H1 (cell line): ENCODE data around the gene AKAP7. TPM values are rescaled to one million over a fixed set of nuclear protein-coding genes. Genes with fewer than 3 reads are reported as not detected.

ENCODE experiments used
- CTCF ChIA-PET: fragments of 300-600 bp; sonication (Branson Sonifier 250); formaldehyde crosslinking; loops from one replicate; lab custom pipeline; 2021; ENCODE audit not compliant: partially characterized antibody; lab: Charles Lee
- POLR2A ChIA-PET: fragments of 300-600 bp; sonication (Branson Sonifier 250); formaldehyde crosslinking; loops from one replicate; lab custom pipeline; 2021; ENCODE audit warnings: inconsistent platforms; ENCODE audit not compliant: partially characterized antibody; lab: Charles Lee
- DNase-seq, 2 experiments: peaks; one replicate each; pipeline versions ENCODE4 v3.0.0 to v3.0.0-alpha.2; 2010 to 2022; ENCODE audit warnings: low spot score in 2 of 2, low read depth in 1 of 2, mixed read lengths in 1 of 2
- FAIRE-seq: peaks from 2 replicates; lab custom pipeline; 2011; peaks lifted over from hg19 to GRCh38; lab: Jason Lieb, UNC
- H2AFZ ChIP-seq: 2 replicates; pipeline ENCODE4 v1.8.1; 2012; ENCODE audit warnings: low read length, inconsistent platforms
- H2AK5ac ChIP-seq: 2 replicates; pipeline ENCODE4 v1.6.1; 2013; ENCODE audit warnings: low read depth, low read length
- H2BK120ac ChIP-seq: replicated peaks from 2 replicates; pipeline ENCODE3; 2013; ENCODE audit warnings: low read depth, low read length, inconsistent platforms
- H2BK12ac ChIP-seq: 2 replicates; pipeline ENCODE4 v1.6.1; 2013; ENCODE audit warnings: low read depth, low read length
- H2BK15ac ChIP-seq: 2 replicates; pipeline ENCODE4 v1.6.1; 2013; ENCODE audit warnings: low read length
- H2BK20ac ChIP-seq: 2 replicates; pipeline ENCODE4 v1.6.1; 2013; ENCODE audit warnings: low read length
- H2BK5ac ChIP-seq: 2 replicates; pipeline ENCODE4 v1.6.1; 2013; ENCODE audit warnings: low read depth, low read length
- H3K14ac ChIP-seq: 2 replicates; pipeline ENCODE4 v1.6.1; 2013; ENCODE audit warnings: inconsistent platforms; ENCODE audit not compliant: insufficient read length
- H3K18ac ChIP-seq: 2 replicates; pipeline ENCODE4 v1.6.1; 2013; ENCODE audit warnings: low read length; ENCODE audit errors: extremely low read depth
- H3K23ac ChIP-seq: 2 replicates; pipeline ENCODE4 v1.6.1; 2013; ENCODE audit warnings: inconsistent platforms; ENCODE audit not compliant: insufficient read length
- H3K23me2 ChIP-seq: 2 replicates; pipeline ENCODE4 v1.6.1; 2013; ENCODE audit warnings: low read depth, low read length
- H3K27ac ChIP-seq: 2 replicates; pipeline ENCODE4 v1.6.1; 2011; ENCODE audit warnings: low read depth, low read length, inconsistent platforms
- H3K27me3 ChIP-seq, 4 experiments: replicated peaks in 1 of 4; 1 replicate in 1 of 4; 2 replicates in 3 of 4; pipeline versions ENCODE4 v1.6.1 to v1.8.1; 2011 to 2013; ENCODE audit warnings: low read length in 3 of 4, mild to moderate bottlenecking in 3 of 4, inconsistent platforms in 2 of 4, mixed read lengths in 2 of 4, moderate library complexity in 1 of 4; ENCODE audit not compliant: control insufficient read depth in 3 of 4, insufficient read depth in 3 of 4; ENCODE audit errors: extremely low read depth in 1 of 4
- H3K36me3 ChIP-seq, 4 experiments: 2 replicates each; pipeline versions ENCODE4 v1.6.1 to v1.8.1; 2011 to 2013; ENCODE audit warnings: mild to moderate bottlenecking in 4 of 4, low read length in 3 of 4, moderate library complexity in 2 of 4, control low read depth in 1 of 4, inconsistent platforms in 1 of 4; ENCODE audit not compliant: insufficient read depth in 4 of 4, control insufficient read depth in 2 of 4
- H3K4ac ChIP-seq: replicated peaks from 2 replicates; pipeline ENCODE3; 2013; ENCODE audit warnings: low read length, low read depth, mixed read lengths, inconsistent platforms; ENCODE audit not compliant: insufficient read length
- H3K4me1 ChIP-seq, 4 experiments: replicated peaks in 1 of 4; 1 replicate in 1 of 4; 2 replicates in 3 of 4; pipeline versions ENCODE4 v1.6.1 to v1.8.1; 2011 to 2013; ENCODE audit warnings: low read length in 3 of 4, inconsistent platforms in 2 of 4, mixed read lengths in 1 of 4; ENCODE audit not compliant: insufficient read depth in 4 of 4, control insufficient read depth in 3 of 4
- H3K4me2 ChIP-seq, 2 experiments: 2 replicates each; pipeline versions ENCODE4 v1.6.1 to v1.8.1; 2011 to 2013; ENCODE audit warnings: low read depth in 2 of 2, low read length in 2 of 2, control low read depth in 1 of 2, inconsistent platforms in 1 of 2, mild to moderate bottlenecking in 1 of 2; ENCODE audit not compliant: insufficient read depth in 1 of 2
- H3K4me3 ChIP-seq, 4 experiments: fragments of 200-600, 300-600 bp in 1 of 4; sonication (generic), shearing (Covaris generic), sonication (Bioruptor Twin) in 1 of 4; 2 replicates each; pipeline versions ENCODE4 v1.5.1 to v1.8.1; 2011 to 2016; ENCODE audit warnings: low read length in 4 of 4, low read depth in 3 of 4, control low read depth in 2 of 4, inconsistent platforms in 2 of 4, mild to moderate bottlenecking in 2 of 4, mixed read lengths in 1 of 4, moderate library complexity in 1 of 4; ENCODE audit not compliant: insufficient read depth in 2 of 4; ENCODE audit errors: extremely low read depth in 1 of 4
- H3K56ac ChIP-seq: replicated peaks from 2 replicates; pipeline ENCODE3; 2013; ENCODE audit warnings: low read depth, mild to moderate bottlenecking, mixed read lengths, low read length, inconsistent platforms; ENCODE audit not compliant: insufficient read length
- H3K79me1 ChIP-seq: 2 replicates; pipeline ENCODE4 v1.6.1; 2013; ENCODE audit warnings: low read depth, low read length, control low read depth
- H3K79me2 ChIP-seq, 2 experiments: 2 replicates each; pipeline versions ENCODE4 v1.6.1 to v1.8.1; 2012 to 2013; ENCODE audit warnings: low read length in 2 of 2, mild to moderate bottlenecking in 2 of 2, inconsistent platforms in 1 of 2; ENCODE audit not compliant: insufficient read depth in 2 of 2, control insufficient read depth in 1 of 2
- H3K9ac ChIP-seq, 4 experiments: replicated peaks in 1 of 4; 1 replicate in 1 of 4; 2 replicates in 3 of 4; pipeline versions ENCODE4 v1.6.1 to v1.8.1; 2011 to 2013; ENCODE audit warnings: low read depth in 3 of 4, low read length in 3 of 4, control low read depth in 2 of 4, mild to moderate bottlenecking in 2 of 4, moderate library complexity in 2 of 4, inconsistent platforms in 1 of 4; ENCODE audit errors: extremely low read depth in 1 of 4
- H3K9me3 ChIP-seq, 2 experiments: 2 replicates each; pipeline versions ENCODE4 v1.6.1 to v1.8.1; 2012 to 2013; ENCODE audit warnings: mild to moderate bottlenecking in 2 of 2, moderate library complexity in 2 of 2, control low read depth in 1 of 2, inconsistent platforms in 1 of 2, low read depth in 1 of 2, low read length in 1 of 2, mixed read lengths in 1 of 2; ENCODE audit not compliant: insufficient read depth in 2 of 2
- H4K20me1 ChIP-seq, 2 experiments: replicated peaks in 1 of 2; 2 replicates each; pipeline versions ENCODE3 to v1.8.1; 2011 to 2013; ENCODE audit warnings: inconsistent platforms in 2 of 2, low read length in 2 of 2, mild to moderate bottlenecking in 1 of 2; ENCODE audit not compliant: insufficient read depth in 2 of 2, control insufficient read depth in 1 of 2
- H4K5ac ChIP-seq: 2 replicates; pipeline ENCODE4 v1.6.1; 2013; ENCODE audit warnings: low read length, low read depth, mixed read lengths, inconsistent platforms; ENCODE audit not compliant: insufficient read length
- H4K8ac ChIP-seq: 2 replicates; pipeline ENCODE4 v1.8.0; 2013; ENCODE audit warnings: mild to moderate bottlenecking, moderate library complexity, low read length, inconsistent platforms; ENCODE audit not compliant: insufficient read depth; ENCODE audit errors: extremely low read depth
- H4K91ac ChIP-seq: replicated peaks from 2 replicates; pipeline ENCODE3; 2013; ENCODE audit warnings: low read length, mixed read lengths, inconsistent platforms; ENCODE audit not compliant: insufficient read length
- ATF2 ChIP-seq: IDR thresholded peaks from 2 replicates; pipeline ENCODE4 v1.6.1; 2012; ENCODE audit warnings: low read length, inconsistent platforms
- BRCA1 ChIP-seq: IDR thresholded peaks from 2 replicates; pipeline ENCODE4 v1.6.1; 2012; ENCODE audit warnings: low read depth, low read length, improper control_type of control experiment
- CEBPB ChIP-seq: IDR thresholded peaks from 2 replicates; pipeline ENCODE4 v1.6.1; 2012; ENCODE audit warnings: low read depth, low read length
- CHD1 ChIP-seq: IDR thresholded peaks from 2 replicates; pipeline ENCODE4 v1.6.1; 2012; ENCODE audit warnings: low read depth, low read length, improper control_type of control experiment
- CHD2 ChIP-seq: IDR thresholded peaks from 2 replicates; pipeline ENCODE4 v1.6.1; 2012; ENCODE audit warnings: low read length, improper control_type of control experiment
- CREB1 ChIP-seq: IDR thresholded peaks from 2 replicates; pipeline ENCODE4 v1.6.1; 2012; ENCODE audit warnings: inconsistent platforms
- EZH2 ChIP-seq: fragments of 200-600 bp; sonication (generic); IDR thresholded peaks from 2 replicates; pipeline ENCODE4 v1.7.1; 2012; ENCODE audit warnings: low read depth, mild to moderate bottlenecking, moderate library complexity, low read length, inconsistent platforms; ENCODE audit not compliant: severe bottlenecking
- GTF2F1 ChIP-seq: IDR thresholded peaks from 2 replicates; pipeline ENCODE4 v1.6.1; 2012; ENCODE audit warnings: low read depth, low read length, improper control_type of control experiment, borderline replicate concordance
- MAX ChIP-seq: IDR thresholded peaks from 2 replicates; pipeline ENCODE4 v1.6.1; 2012; ENCODE audit warnings: inconsistent platforms
- NANOG ChIP-seq: IDR thresholded peaks from 2 replicates; pipeline ENCODE4 v1.6.1; 2011; ENCODE audit warnings: low read length, low read depth, mild to moderate bottlenecking, inconsistent platforms; ENCODE audit not compliant: insufficient read depth, poor library complexity, severe bottlenecking
- NRF1 ChIP-seq: IDR thresholded peaks from 2 replicates; pipeline ENCODE4 v1.6.1; 2011; ENCODE audit warnings: mild to moderate bottlenecking, low read depth, low read length, improper control_type of control experiment
- PHF8 ChIP-seq: fragments of 200-600 bp; sonication (generic); conservative IDR thresholded peaks from 2 replicates; pipeline ENCODE4 v1.7.1; 2012; ENCODE audit warnings: low read depth, mild to moderate bottlenecking, inconsistent platforms, low read length, moderate library complexity
- YY1 ChIP-seq: IDR thresholded peaks from 2 replicates; pipeline ENCODE4 v1.6.1; 2011; ENCODE audit warnings: low read depth, mild to moderate bottlenecking, low read length
- WGBS, 2 experiments: shearing (Covaris generic) in 1 of 2; methylation state at CpG; one replicate each; pipeline versions ENCODE4 v1.1.6 to v1.1.7; 2013 to 2015; ENCODE audit warnings: low lambda C conversion rate in 2 of 2, mixed read lengths in 2 of 2, inconsistent platforms in 1 of 2, low coverage in 1 of 2, missing lambda C conversion rate in 1 of 2; ENCODE audit not compliant: insufficient replicate concordance in 2 of 2, insufficient coverage in 1 of 2, insufficient read length in 1 of 2; ENCODE audit errors: extremely low coverage in 1 of 2, missing lambda C conversion rate in 1 of 2; 5-methylcytosine and 5-hydroxymethylcytosine counted together
- polyA plus RNA-seq, 7 experiments: library from polyadenylated mRNA; depleted of rRNA in 3 of 7; stranded (reverse) in 5 of 7; unstranded in 2 of 7; fragments of >200 nt in 5 of 7; fragments of 200-250 nt in 2 of 7; gene quantifications; 1 replicate in 5 of 7; 2 replicates in 1 of 7; 4 replicates in 1 of 7; pipeline versions ENCODE4 v1.2.1 to v1.2.3, GENCODE V29; 2011 to 2013; ENCODE audit warnings: missing spikeins in 2 of 7, mixed read lengths in 2 of 7
- total RNA-seq: library from RNA; stranded (reverse); fragmentation: NEBNext Ultra II Directional; extraction: Animal tissue kit (Norgen Biotek cat#: 25700); gene quantifications from 2 replicates; pipeline ENCODE4 v1.2.1, GENCODE V29; 2021

Gene AKAP7
- total and polyA plus RNA-seq, 2 of the 8 experiments (the other 6 are each of a cell fraction or from before 2014, with no cell fraction given), result 4.7 to 16.9 TPM

- FAIRE-seq, result no peak
- POLR2A ChIA-PET, result no interaction called here
- CTCF ChIA-PET, result interaction anchor here (1.1 to 2.0 kb wide), 5 partner anchors 16 to 489 kb away, joined by 3 to 7 read pairs (median 3); partner anchors contain the start of gene MED23
- TF ChIP-seq PHF8, result no peak
- no peak for TF ChIP-seq EZH2
- no peak for TF ChIP-seq NRF1
- no peak for TF ChIP-seq GTF2F1
- TF ChIP-seq MAX, result no peak
- TF ChIP-seq CEBPB, result no peak
- no peak for TF ChIP-seq YY1
- TF ChIP-seq CREB1, result no peak
- TF ChIP-seq ATF2, result no peak
- no peak for TF ChIP-seq NANOG
- no peak for TF ChIP-seq CHD2
- no peak for TF ChIP-seq CHD1
- TF ChIP-seq BRCA1, result no peak
Observed at GRCh38 chr6:131139599-131139998, 4.3 kb downstream of the AKAP7 start.

More at GRCh38 chr6:131139599-131139998, 4.3 kb downstream of the AKAP7 start:
- H4K20me1 ChIP-seq, result no peaks in the 10 kb centered on the region
- no peak overlapping the region for H3K27ac ChIP-seq
- no peak overlapping the region for H3K56ac ChIP-seq
- no peak overlapping the region for H3K9ac ChIP-seq
- H3K79me2 ChIP-seq, result no peaks in the 10 kb centered on the region
- 90% methylated on average over 4 of the region's 4 CpGs; no CpG with 5 or more reads in 1 of the 2 experiments for WGBS, 2 experiments
- no peak overlapping the region for H2AFZ ChIP-seq
- no peak overlapping the region for H2BK5ac ChIP-seq
- no peak overlapping the region for H3K4me3 ChIP-seq
- H4K8ac ChIP-seq, result no peak overlapping the region
- no peak overlapping the region for H4K91ac ChIP-seq
- no peak overlapping the region for H2BK120ac ChIP-seq
- peaks cover 6% of the 10 kb centered on the region; the same call in 1 of the 2 replicates for H3K23me2 ChIP-seq
- H3K27me3 ChIP-seq, result peaks cover 0 to 1% (median 0%) of the 10 kb centered on the region in 4 experiments; a peak in 1 of 7 replicates
- H2BK20ac ChIP-seq, result no peak overlapping the region
- no peak overlapping the region for H2AK5ac ChIP-seq
- no peak overlapping the region for H4K5ac ChIP-seq
- no peak overlapping the region for H3K14ac ChIP-seq
- H3K4ac ChIP-seq, result no peak overlapping the region
- H2BK12ac ChIP-seq, result no peak overlapping the region
- no peak overlapping the region for H2BK15ac ChIP-seq
- no peak overlapping the region for H3K18ac ChIP-seq
- no peak overlapping the region for H3K23ac ChIP-seq
- H3K9me3 ChIP-seq, result peaks cover 0 to 7% of the 10 kb centered on the region in 2 experiments; a peak in 3 of 4 replicates
- H3K4me1 ChIP-seq, result peaks cover 0 to 3% (median 2%) of the 10 kb centered on the region in 4 experiments; a peak in 2 of 7 replicates
- H3K79me1 ChIP-seq, result no peaks in the 10 kb centered on the region
- DNase-seq, result no peak
- H3K4me2 ChIP-seq, result no peak overlapping the region
- H3K36me3 ChIP-seq, result no peaks in the 10 kb centered on the region
